ENCODE results near the gene ITIH5.

Gene ITIH5

DNA sequence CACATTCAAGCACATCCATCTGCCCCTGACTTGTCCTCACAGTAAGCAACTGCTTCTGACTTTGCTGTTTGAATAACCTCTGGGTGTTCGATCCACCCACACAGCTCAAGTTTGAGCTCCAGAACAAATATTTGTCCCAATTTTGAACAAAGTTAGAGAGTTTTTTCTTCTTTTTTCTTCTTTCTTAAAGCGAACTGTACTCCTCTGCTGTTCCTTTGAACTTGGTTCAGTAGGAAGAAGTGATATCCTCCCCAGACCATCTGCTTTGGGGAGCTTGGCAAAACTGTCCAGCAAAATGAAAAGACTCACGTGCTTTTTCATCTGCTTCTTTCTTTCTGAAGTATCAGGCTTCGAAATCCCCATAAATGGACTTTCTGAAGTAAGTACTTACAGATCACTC lies 36.4 kb upstream of the ITIH5 start, which contains the start of gene ITIH2:
Gene ITIH2, plus strand, starts transcription at position 177 of the 400 bp plus-strand sequence. Its CDS starts 119 bp downstream, at position 296.
- no peak within 1 kb of the TSS for H3K4me3 ChIP-seq (ENCODE audit: low read length)
- no peaks in the 10 kb centered on the region for H3K27me3 ChIP-seq (replicated peaks; ENCODE audit: insufficient read depth, low read length)
- no peak for DNase-seq
- no peaks in the 10 kb centered on the region for H3K9me3 ChIP-seq (replicated peaks; ENCODE audit: insufficient read depth, low read length)
- no peaks in the 10 kb centered on the region for H4K20me1 ChIP-seq (ENCODE audit: insufficient read depth, low read length)
- H3K4me1 ChIP-seq (ENCODE audit: low read length): no peaks in the 10 kb centered on the region
- no peak within 1 kb of the TSS for H3K9ac ChIP-seq (ENCODE audit: low read length)
- H2AFZ ChIP-seq (ENCODE audit: low read length): no peak within 1 kb of the TSS
- H3F3A ChIP-seq (ENCODE audit: insufficient read depth, low read length): no peaks in the 10 kb centered on the region
- TF ChIP-seq EZH2phosphoT487 (IDR thresholded peaks at IDR 0.05; ENCODE audit: low read length): no peak
- TF ChIP-seq EZH2 (optimal IDR thresholded peaks at IDR 0.05; ENCODE audit: low read depth, low read length): no peak
- TF ChIP-seq, protein P1, sequence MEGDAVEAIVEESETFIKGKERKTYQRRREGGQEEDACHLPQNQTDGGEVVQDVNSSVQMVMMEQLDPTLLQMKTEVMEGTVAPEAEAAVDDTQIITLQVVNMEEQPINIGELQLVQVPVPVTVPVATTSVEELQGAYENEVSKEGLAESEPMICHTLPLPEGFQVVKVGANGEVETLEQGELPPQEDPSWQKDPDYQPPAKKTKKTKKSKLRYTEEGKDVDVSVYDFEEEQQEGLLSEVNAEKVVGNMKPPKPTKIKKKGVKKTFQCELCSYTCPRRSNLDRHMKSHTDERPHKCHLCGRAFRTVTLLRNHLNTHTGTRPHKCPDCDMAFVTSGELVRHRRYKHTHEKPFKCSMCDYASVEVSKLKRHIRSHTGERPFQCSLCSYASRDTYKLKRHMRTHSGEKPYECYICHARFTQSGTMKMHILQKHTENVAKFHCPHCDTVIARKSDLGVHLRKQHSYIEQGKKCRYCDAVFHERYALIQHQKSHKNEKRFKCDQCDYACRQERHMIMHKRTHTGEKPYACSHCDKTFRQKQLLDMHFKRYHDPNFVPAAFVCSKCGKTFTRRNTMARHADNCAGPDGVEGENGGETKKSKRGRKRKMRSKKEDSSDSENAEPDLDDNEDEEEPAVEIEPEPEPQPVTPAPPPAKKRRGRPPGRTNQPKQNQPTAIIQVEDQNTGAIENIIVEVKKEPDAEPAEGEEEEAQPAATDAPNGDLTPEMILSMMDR (IDR thresholded peaks at IDR 0.05; ENCODE audit: low read length): no peak
- no peak within 1 kb of the TSS for H3K27ac ChIP-seq (ENCODE audit: low read length)
- H3K4me2 ChIP-seq (ENCODE audit: low read depth, low read length): no peak within 1 kb of the TSS
- H3K36me3 ChIP-seq (replicated peaks; ENCODE audit: insufficient read depth, low read length): no peaks in the 10 kb centered on the region
- H3K9me2 ChIP-seq (replicated peaks; ENCODE audit: insufficient read depth, low read length): no peaks in the 10 kb centered on the region
- H3K79me2 ChIP-seq (ENCODE audit: low read length): no peaks in the 10 kb centered on the region

GRCh38 chr10:7702288-7702812 lies 35.6 kb upstream of the ITIH5 start:
- no peaks in the 10 kb centered on the region for H3F3A ChIP-seq (ENCODE audit: insufficient read depth, low read length)
- H3K79me2 ChIP-seq (ENCODE audit: low read length): no peaks in the 10 kb centered on the region
- H3K4me3 ChIP-seq (ENCODE audit: low read length): no peak overlapping the region
- no peak overlapping the region for H2AFZ ChIP-seq (ENCODE audit: low read length)
- no peak overlapping the region for H3K9ac ChIP-seq (ENCODE audit: low read length)
- H3K9me3 ChIP-seq (replicated peaks; ENCODE audit: insufficient read depth, low read length): no peaks in the 10 kb centered on the region
- H3K27me3 ChIP-seq (replicated peaks; ENCODE audit: insufficient read depth, low read length): no peaks in the 10 kb centered on the region
- H3K27ac ChIP-seq (ENCODE audit: low read length): no peak overlapping the region
- DNase-seq: no peak
- H3K4me2 ChIP-seq (ENCODE audit: low read depth, low read length): no peak overlapping the region
- H3K9me2 ChIP-seq (replicated peaks; ENCODE audit: insufficient read depth, low read length): no peaks in the 10 kb centered on the region
- H3K4me1 ChIP-seq (ENCODE audit: low read length): no peaks in the 10 kb centered on the region
- H3K36me3 ChIP-seq (replicated peaks; ENCODE audit: insufficient read depth, low read length): no peaks in the 10 kb centered on the region
- TF ChIP-seq EZH2phosphoT487 (IDR thresholded peaks at IDR 0.05; ENCODE audit: low read length): no peak
- TF ChIP-seq EZH2 (optimal IDR thresholded peaks at IDR 0.05; ENCODE audit: low read depth, low read length): no peak
- TF ChIP-seq, protein P1 (IDR thresholded peaks at IDR 0.05; ENCODE audit: low read length): no peak
- H4K20me1 ChIP-seq (ENCODE audit: insufficient read depth, low read length): no peaks in the 10 kb centered on the region

GRCh38 chr10:7701158-7701742 lies 34.5 kb upstream of the ITIH5 start:
- no peak overlapping the region for H3K4me2 ChIP-seq (ENCODE audit: low read depth, low read length)
- H3K9me2 ChIP-seq (replicated peaks; ENCODE audit: insufficient read depth, low read length): no peaks in the 10 kb centered on the region
- H3K36me3 ChIP-seq (replicated peaks; ENCODE audit: insufficient read depth, low read length): no peaks in the 10 kb centered on the region
- H3K9me3 ChIP-seq (replicated peaks; ENCODE audit: insufficient read depth, low read length): no peaks in the 10 kb centered on the region
- no peak for TF ChIP-seq EZH2phosphoT487 (IDR thresholded peaks at IDR 0.05; ENCODE audit: low read length)
- no peaks in the 10 kb centered on the region for H3K27me3 ChIP-seq (replicated peaks; ENCODE audit: insufficient read depth, low read length)
- H3K9ac ChIP-seq (ENCODE audit: low read length): no peak overlapping the region
- no peaks in the 10 kb centered on the region for H4K20me1 ChIP-seq (ENCODE audit: insufficient read depth, low read length)
- H3K79me2 ChIP-seq (ENCODE audit: low read length): no peaks in the 10 kb centered on the region
- no peaks in the 10 kb centered on the region for H3F3A ChIP-seq (ENCODE audit: insufficient read depth, low read length)
- H3K4me1 ChIP-seq (ENCODE audit: low read length): no peaks in the 10 kb centered on the region
- no peak overlapping the region for H3K27ac ChIP-seq (ENCODE audit: low read length)
- no peak overlapping the region for H2AFZ ChIP-seq (ENCODE audit: low read length)
- DNase-seq: no peak
- no peak overlapping the region for H3K4me3 ChIP-seq (ENCODE audit: low read length)

DNA sequence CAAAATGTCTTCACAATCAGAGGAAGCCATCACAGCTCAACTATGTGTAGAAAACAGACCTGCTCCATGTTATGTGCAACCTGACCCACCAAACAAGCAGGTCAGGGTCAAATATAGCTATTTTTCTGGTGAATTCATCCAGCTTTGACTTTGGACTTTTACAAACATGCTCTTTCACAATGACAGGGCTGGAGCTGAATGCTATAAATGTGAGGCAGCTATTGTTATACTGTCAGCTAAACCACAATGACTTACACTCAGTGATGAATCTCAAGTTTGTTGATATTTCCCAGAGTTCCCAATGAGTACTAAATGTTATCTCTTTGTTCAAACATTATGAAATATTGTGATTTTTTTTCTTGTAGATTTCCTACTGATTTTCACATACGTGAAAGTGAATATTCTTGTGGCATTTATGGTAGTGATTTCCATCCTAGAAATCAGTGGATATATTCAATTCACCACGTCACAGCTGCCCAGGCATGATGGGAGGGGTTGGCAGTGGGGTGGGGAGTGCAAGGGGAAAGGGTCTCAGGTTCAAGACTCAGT lies 33.9 kb upstream of the ITIH5 start:
- no peak overlapping the region for H2AFZ ChIP-seq (ENCODE audit: low read length)
- H3K4me1 ChIP-seq (ENCODE audit: low read length): no peaks in the 10 kb centered on the region
- no peaks in the 10 kb centered on the region for H3K27me3 ChIP-seq (replicated peaks; ENCODE audit: insufficient read depth, low read length)
- no peak overlapping the region for H3K27ac ChIP-seq (ENCODE audit: low read length)
- H3K9me3 ChIP-seq (replicated peaks; ENCODE audit: insufficient read depth, low read length): no peaks in the 10 kb centered on the region
- no peaks in the 10 kb centered on the region for H3K79me2 ChIP-seq (ENCODE audit: low read length)
- H3K9ac ChIP-seq (ENCODE audit: low read length): no peak overlapping the region
- H3K9me2 ChIP-seq (replicated peaks; ENCODE audit: insufficient read depth, low read length): no peaks in the 10 kb centered on the region
- no peak overlapping the region for H3K4me3 ChIP-seq (ENCODE audit: low read length)
- no peaks in the 10 kb centered on the region for H4K20me1 ChIP-seq (ENCODE audit: insufficient read depth, low read length)
- H3K4me2 ChIP-seq (ENCODE audit: low read depth, low read length): no peak overlapping the region
- H3F3A ChIP-seq (ENCODE audit: insufficient read depth, low read length): no peaks in the 10 kb centered on the region
- no peak for TF ChIP-seq EZH2phosphoT487 (IDR thresholded peaks at IDR 0.05; ENCODE audit: low read length)
- TF ChIP-seq EZH2 (optimal IDR thresholded peaks at IDR 0.05; ENCODE audit: low read depth, low read length): no peak
- TF ChIP-seq, protein P1 (IDR thresholded peaks at IDR 0.05; ENCODE audit: low read length): no peak
- H3K36me3 ChIP-seq (replicated peaks; ENCODE audit: insufficient read depth, low read length): no peaks in the 10 kb centered on the region
- DNase-seq: no peak

All from MM.1S (cell line).